GM21529 (cell line): ENCODE data around the gene FCN2.

ENCODE experiments used
- ATAC-seq: cut with Tn5 transposase; IDR thresholded peaks from one replicate; pipeline ENCODE4 v1.9.1; 2021; ENCODE audit not compliant: unreplicated experiment

FCN2 gene

GRCh38 chr9:134887686-134888602, 7.3 kb downstream of the FCN2 start:
- no peak for ATAC-seq

GRCh38 chr9:134888603-134889190, 8.1 kb downstream of the FCN2 start:
- no peak for ATAC-seq

GRCh38 chr9:134889386-134890154, 9.0 kb downstream of the FCN2 start:
- no peak for ATAC-seq

- no peak for ATAC-seq
Measured at GRCh38 chr9:134890155-134890495, 9.5 kb downstream of the FCN2 start.

GRCh38 chr9:134891053-134891452, 10.4 kb downstream of the FCN2 start:
- ATAC-seq: no peak

- no peak for ATAC-seq
Measured at GRCh38 chr9:134891713-134892112, 11.1 kb downstream of the FCN2 start.

- ATAC-seq: no peak
Measured at GRCh38 chr9:134892221-134892620, 11.6 kb downstream of the FCN2 start.

- no peak for ATAC-seq
Measured at GRCh38 chr9:134892820-134893420, 12.3 kb downstream of the FCN2 start.

- ATAC-seq: no peak
Measured at GRCh38 chr9:134894136-134894860, 13.7 kb downstream of the FCN2 start.

GRCh38 chr9:134895097-134895496, 14.5 kb downstream of the FCN2 start:
- ATAC-seq: no peak

- no peak for ATAC-seq
Measured at GRCh38 chr9:134895567-134895907, 14.9 kb downstream of the FCN2 start.

- no peak for ATAC-seq
Measured at GRCh38 chr9:134895908-134896833, 15.6 kb downstream of the FCN2 start.

GRCh38 chr9:134896834-134897583, 16.4 kb downstream of the FCN2 start:
- ATAC-seq: no peak

- no peak for ATAC-seq
Measured at GRCh38 chr9:134897584-134898170, 17.1 kb downstream of the FCN2 start.

- ATAC-seq: no peak
Measured at GRCh38 chr9:134898319-134898718, 17.7 kb downstream of the FCN2 start.

- no peak for ATAC-seq
Measured at GRCh38 chr9:134899168-134899567, 18.6 kb downstream of the FCN2 start.

GRCh38 chr9:134899818-134900217, 19.2 kb downstream of the FCN2 start:
- no peak for ATAC-seq

- no peak for ATAC-seq
Measured at GRCh38 chr9:134902936-134903335, 22.3 kb downstream of the FCN2 start.
